OCI-LY7 (cell line): ENCODE results near the gene DIP2A. TPM values are rescaled to one million over a fixed set of nuclear protein-coding genes. Genes with fewer than 3 reads are reported as not detected.
"Not testable (repeated sequence)": the region's sequence is repeated elsewhere in the genome, so short reads cannot be mapped to it uniquely, and the experiment has no call there.

Experiments
- BruUV-seq: library from RNA; stranded (reverse); fragments of 400-500 nt; replicated peaks from 2 replicates; lab custom pipeline; 2021; lab: Mats Ljungman, UMichigan
- CTCF ChIA-PET: fragments of 300-600 bp; sonication (Branson Sonifier 250); formaldehyde crosslinking; loops from one replicate; lab custom pipeline; 2022; ENCODE audit warnings: antibody characterized with exemption; ENCODE audit not compliant: unreplicated experiment; lab: Charles Lee
- POLR2A ChIA-PET: fragments of 300-600 bp; sonication (Branson Sonifier 250); formaldehyde crosslinking; loops from one replicate; lab custom pipeline; 2022; ENCODE audit warnings: antibody characterized with exemption; lab: Charles Lee
- DNase-seq: peaks from one replicate; pipeline ENCODE4 v3.0.0-alpha.2; 2015; ENCODE audit warnings: low spot score
- H2AFZ ChIP-seq: fragments of 200-600 bp; sonication (generic), shearing (Covaris generic); 2 replicates; pipeline ENCODE4 v1.6.1; 2014; ENCODE audit warnings: mild to moderate bottlenecking, antibody characterized with exemption, low read length, moderate library complexity
- H3K27ac ChIP-seq: fragments of 200-600 bp; sonication (generic); 2 replicates; pipeline ENCODE4 v1.5.1; 2014; ENCODE audit warnings: mixed run types, low read depth, mild to moderate bottlenecking, moderate library complexity, low read length, inconsistent platforms; ENCODE audit not compliant: poor library complexity, severe bottlenecking
- H3K36me3 ChIP-seq: fragments of 200-600 bp; sonication (generic); 2 replicates; pipeline ENCODE4 v1.6.1; 2014; ENCODE audit warnings: mild to moderate bottlenecking, antibody characterized with exemption, low read length, moderate library complexity, mixed read lengths; ENCODE audit not compliant: insufficient read depth
- H3K4me1 ChIP-seq: fragments of 200-600 bp; sonication (generic); 2 replicates; pipeline ENCODE4 v1.5.1; 2014; ENCODE audit warnings: mild to moderate bottlenecking, low read length; ENCODE audit not compliant: insufficient read depth, poor library complexity, severe bottlenecking
- H3K4me2 ChIP-seq: fragments of 200-600 bp; sonication (generic); 2 replicates; pipeline ENCODE4 v1.6.1; 2014; ENCODE audit warnings: mild to moderate bottlenecking, low read length
- H3K4me3 ChIP-seq: fragments of 200-600 bp; sonication (generic); 2 replicates; pipeline ENCODE4 v1.5.1; 2014; ENCODE audit warnings: mild to moderate bottlenecking, low read depth, low read length; ENCODE audit not compliant: poor library complexity, severe bottlenecking
- H3K79me2 ChIP-seq: fragments of 200-600 bp; sonication (generic); 2 replicates; pipeline ENCODE4 v1.6.1; 2016; ENCODE audit warnings: low read depth, mild to moderate bottlenecking, low read length, moderate library complexity, mixed read lengths; ENCODE audit not compliant: insufficient read depth
- H3K9me2 ChIP-seq: fragments of 200-600 bp; sonication (generic); 2 replicates; pipeline ENCODE4 v1.6.1; 2016; ENCODE audit warnings: mild to moderate bottlenecking, low read length, mixed read lengths; ENCODE audit not compliant: insufficient read depth
- H3K9me3 ChIP-seq: fragments of 200-600 bp; sonication (generic); 2 replicates; pipeline ENCODE4 v1.6.1; 2014; ENCODE audit warnings: mild to moderate bottlenecking, mixed run types, low read length, mixed read lengths
- H4K20me1 ChIP-seq: fragments of 200-600 bp; sonication (generic); 2 replicates; pipeline ENCODE4 v1.6.1; 2014; ENCODE audit warnings: mild to moderate bottlenecking, antibody characterized with exemption, low read length, moderate library complexity, mixed read lengths; ENCODE audit not compliant: insufficient read depth
- EZH2phosphoT487 ChIP-seq: fragments of 200-600 bp; sonication (generic); IDR thresholded peaks from 2 replicates; pipeline ENCODE4 v1.6.1; 2018; ENCODE audit warnings: low read depth, borderline replicate concordance, mild to moderate bottlenecking, mixed run types, antibody characterized with exemption, low read length, moderate library complexity, mixed read lengths
- intact Hi-C: fragments of 100-400 bp; cut with micrococcal nuclease; formaldehyde crosslinking; loops from one replicate; pipeline ENCODE4 v1.10.0; 2022; ENCODE audit not compliant: unreplicated experiment
- total RNA-seq, 2 experiments: library from RNA; depleted of rRNA in 1 of 2; stranded (reverse); fragments of >200 nt in 1 of 2; shearing (Covaris generic) in 1 of 2; gene quantifications; 2 replicates each; pipeline ENCODE4 v1.2.3, GENCODE V29; 2014 to 2022
- TF ChIP-seq, protein P1 (sequence below): fragments of 200-600 bp; sonication (generic); conservative IDR thresholded peaks from 2 replicates; pipeline ENCODE4 v1.5.1; 2014; ENCODE audit warnings: mild to moderate bottlenecking, antibody characterized with exemption, low read length, moderate library complexity, mixed read lengths

Gene DIP2A
- total RNA-seq, 2 experiments from 2014 or later: 27.9 to 44.7 TPM

DNA sequence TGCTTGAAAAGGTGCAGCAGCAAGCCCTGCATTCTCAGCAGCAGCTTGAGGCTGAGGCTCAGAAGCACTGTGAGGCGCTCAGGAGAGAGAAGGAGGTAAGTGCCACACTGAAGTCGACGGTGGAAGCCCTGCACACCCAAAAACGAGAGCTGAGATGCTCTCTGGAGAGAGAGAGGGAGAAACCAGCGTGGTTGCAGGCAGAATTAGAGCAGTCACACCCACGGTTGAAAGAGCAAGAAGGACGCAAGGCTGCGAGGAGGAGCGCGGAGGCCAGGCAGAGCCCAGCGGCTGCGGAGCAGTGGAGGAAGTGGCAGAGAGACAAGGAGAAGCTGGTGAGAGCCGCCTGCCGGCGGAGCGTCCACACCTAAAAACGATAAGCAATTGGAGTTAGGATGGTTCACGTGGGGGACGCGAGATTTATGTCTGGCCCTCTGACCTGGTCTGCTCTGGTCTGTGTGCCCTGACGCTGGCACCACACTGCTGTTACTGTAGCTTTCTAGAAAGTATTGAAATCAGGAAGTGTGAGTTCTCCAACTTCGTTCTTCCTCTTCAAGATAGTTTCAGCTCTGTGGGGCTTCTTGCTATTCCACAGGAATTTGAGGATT is 26.7 kb upstream of the DIP2A start:
- Histone ChIP-seq H2AFZ (no peak overlapping the region), H4K20me1 (no peaks in the 10 kb centered on the region), H3K9me3 (no peaks in the 10 kb centered on the region), H3K4me1 (no peaks in the 10 kb centered on the region), H3K4me3 (no peak overlapping the region), H3K9me2 (no peaks in the 10 kb centered on the region), H3K79me2 (no peaks in the 10 kb centered on the region), H3K4me2 (no peak overlapping the region), H3K36me3 (peaks cover 71% of the 10 kb centered on the region), H3K27ac (no peak overlapping the region)
- ChIA-PET POLR2A (interaction anchor here (0.5 kb wide), 1 partner anchor 179 kb away, joined by 3 read pairs; no protein-coding TSS in a partner anchor), CTCF (no interaction called here)
- DNase-seq: no peak
- intact Hi-C loops: no loop called here
- BruUV-seq: no TSS peak
- TF ChIP-seq, protein P1, sequence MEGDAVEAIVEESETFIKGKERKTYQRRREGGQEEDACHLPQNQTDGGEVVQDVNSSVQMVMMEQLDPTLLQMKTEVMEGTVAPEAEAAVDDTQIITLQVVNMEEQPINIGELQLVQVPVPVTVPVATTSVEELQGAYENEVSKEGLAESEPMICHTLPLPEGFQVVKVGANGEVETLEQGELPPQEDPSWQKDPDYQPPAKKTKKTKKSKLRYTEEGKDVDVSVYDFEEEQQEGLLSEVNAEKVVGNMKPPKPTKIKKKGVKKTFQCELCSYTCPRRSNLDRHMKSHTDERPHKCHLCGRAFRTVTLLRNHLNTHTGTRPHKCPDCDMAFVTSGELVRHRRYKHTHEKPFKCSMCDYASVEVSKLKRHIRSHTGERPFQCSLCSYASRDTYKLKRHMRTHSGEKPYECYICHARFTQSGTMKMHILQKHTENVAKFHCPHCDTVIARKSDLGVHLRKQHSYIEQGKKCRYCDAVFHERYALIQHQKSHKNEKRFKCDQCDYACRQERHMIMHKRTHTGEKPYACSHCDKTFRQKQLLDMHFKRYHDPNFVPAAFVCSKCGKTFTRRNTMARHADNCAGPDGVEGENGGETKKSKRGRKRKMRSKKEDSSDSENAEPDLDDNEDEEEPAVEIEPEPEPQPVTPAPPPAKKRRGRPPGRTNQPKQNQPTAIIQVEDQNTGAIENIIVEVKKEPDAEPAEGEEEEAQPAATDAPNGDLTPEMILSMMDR: no peak
- no peak for TF ChIP-seq EZH2phosphoT487

DNA sequence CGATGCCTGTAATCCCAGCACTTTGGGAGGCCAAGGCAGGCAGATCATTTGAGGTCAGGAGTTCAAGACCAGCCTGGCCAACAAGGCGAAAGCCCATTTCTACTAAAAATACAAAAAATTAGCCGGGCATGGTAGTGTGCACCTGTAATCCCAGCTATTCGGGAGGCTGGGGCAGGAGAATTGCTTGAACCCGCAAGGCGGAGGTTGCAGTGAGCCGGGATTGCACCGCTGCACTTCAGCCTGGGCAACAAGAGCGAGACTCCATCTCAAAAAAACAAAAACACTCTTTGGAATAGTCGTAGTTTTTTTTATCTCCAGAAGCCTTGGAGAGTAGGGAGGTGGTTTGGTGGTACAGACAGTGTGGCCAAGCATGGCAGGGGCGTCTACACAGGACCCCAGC is 25.6 kb upstream of the DIP2A start:
- POLR2A ChIA-PET: interaction anchor here (0.6 kb wide), 1 partner anchor 176 kb away, joined by 3 read pairs; no protein-coding TSS in a partner anchor
- H3K4me2 ChIP-seq, H2AFZ ChIP-seq, H4K20me1 ChIP-seq, H3K79me2 ChIP-seq, BruUV-seq, DNase-seq, CTCF ChIA-PET, H3K4me1 ChIP-seq, H3K27ac ChIP-seq, intact Hi-C loops, H3K4me3 ChIP-seq, H3K9me3 ChIP-seq, H3K9me2 ChIP-seq: not testable (repeated sequence)
- H3K36me3 ChIP-seq: peaks cover 71% of the 10 kb centered on the region

DNA sequence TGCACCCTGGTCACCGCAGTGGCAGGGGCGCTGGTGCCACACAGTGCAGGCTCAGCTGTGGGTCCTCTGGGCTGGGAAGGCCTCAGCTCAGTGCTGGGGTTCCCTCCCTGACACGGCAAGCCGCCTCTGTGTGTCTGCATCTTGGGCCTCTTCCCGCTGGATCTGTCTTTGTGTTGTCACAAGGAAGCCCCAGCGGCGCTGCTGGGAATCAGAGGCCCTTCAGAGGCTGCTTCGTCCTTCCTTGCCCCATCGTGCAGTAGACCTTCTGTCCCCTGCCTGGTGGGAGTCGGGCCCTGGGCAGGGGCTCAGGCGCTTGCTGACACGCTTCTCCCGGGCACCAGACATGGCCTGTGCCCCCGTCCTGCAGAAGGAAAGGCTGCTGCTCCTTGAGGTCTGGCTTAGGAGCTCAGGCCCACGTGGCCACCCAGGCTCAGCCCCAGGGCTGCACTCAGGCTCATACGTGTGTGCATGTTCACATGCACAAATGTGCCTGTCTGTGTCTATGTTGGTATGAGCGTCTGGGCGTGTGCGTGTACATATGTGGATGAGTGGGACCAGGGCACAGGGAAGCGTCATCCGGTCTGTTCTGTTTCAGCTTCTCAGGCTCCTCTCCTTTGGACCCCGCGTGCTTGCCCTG is 24.3 kb upstream of the DIP2A start:
- intact Hi-C loops: no loop called here
- no peak for DNase-seq
- H4K20me1 ChIP-seq: no peaks in the 10 kb centered on the region
- BruUV-seq: no TSS peak
- H3K36me3 ChIP-seq: peaks cover 78% of the 10 kb centered on the region
- ChIA-PET CTCF (no interaction called here), POLR2A (no interaction called here)
- H3K4me3 ChIP-seq: no peak overlapping the region
- no peak overlapping the region for H2AFZ ChIP-seq
- no peaks in the 10 kb centered on the region for H3K4me1 ChIP-seq
- no peaks in the 10 kb centered on the region for H3K9me3 ChIP-seq
- TF ChIP-seq EZH2phosphoT487: no peak
- TF ChIP-seq, protein P1: no peak
- H3K27ac ChIP-seq: no peak overlapping the region
- no peaks in the 10 kb centered on the region for H3K79me2 ChIP-seq
- no peak overlapping the region for H3K4me2 ChIP-seq
- no peaks in the 10 kb centered on the region for H3K9me2 ChIP-seq
